Adipose tissue (tissue), 3 donors: ENCODE data around the gene GALNT16. TPM values are rescaled to one million over a fixed set of nuclear protein-coding genes. Genes with fewer than 3 reads are reported as not detected.

ENCODE experiments used
- H3K27ac ChIP-seq: one replicate; pipeline ENCODE4 v1.5.1; 2013; ENCODE audit warnings: low read depth, low read length
- WGBS, 3 donors: extraction: QIAGEN DNeasy Blood & Tissue Kit; methylation state at CpG; one replicate each; pipeline ENCODE4 v1.1.7; 2013; 5-methylcytosine and 5-hydroxymethylcytosine counted together
- polyA plus RNA-seq, 3 donors: library from polyadenylated mRNA; stranded (reverse); fragments of 200-250 nt; gene quantifications; one replicate each; pipeline ENCODE4 v1.2.3, GENCODE V29; 2013
- donor health status: healthy with polysubstance abuse.
- donor health status: Bipolar disorder and iron deficiency.
- donor health status: healthy.

The GALNT16 gene
- polyA plus RNA-seq, 3 donors, result 1.3 to 9.0 (median 4.7) TPM

GRCh38 chr14:69404478-69404877 lies 144.5 kb downstream of the GALNT16 start:
- no peak overlapping the region for H3K27ac ChIP-seq
- 88 to 98% (median 92%) methylated on average over 3 of the region's 3 CpGs for WGBS, 3 donors

GRCh38 chr14:69404883-69405282 lies 144.9 kb downstream of the GALNT16 start:
- no peak overlapping the region for H3K27ac ChIP-seq
- WGBS, 3 donors, result 91 to 97% (median 93%) methylated on average over 5 of the region's 5 CpGs

DNA sequence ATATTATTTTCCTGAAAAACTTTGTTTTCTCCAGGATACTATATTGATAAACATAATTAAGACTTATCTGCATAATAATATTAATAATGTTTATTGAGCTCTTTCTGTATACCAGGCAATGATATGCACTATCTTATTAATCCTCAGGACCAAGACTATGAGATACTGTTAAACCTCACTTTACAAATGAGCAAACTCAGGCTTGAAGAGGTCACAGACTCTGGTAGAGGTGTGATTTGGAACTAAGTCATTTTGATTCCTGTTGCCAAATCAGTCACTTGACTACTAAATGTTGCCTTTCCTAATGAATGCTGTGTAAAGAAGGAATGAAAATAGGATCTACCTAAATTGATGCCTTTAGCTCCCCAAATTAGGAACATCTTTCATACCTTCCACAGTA lies 145.8 kb downstream of the GALNT16 start:
- H3K27ac ChIP-seq, result no peak overlapping the region

Other genes with a start within 250 kb of the GALNT16 start
- gene DCAF5, start 107.0 kb upstream of the GALNT16 start, polyA plus RNA-seq, result 10 to 100 TPM; 11.4 to 33.0 (median 23.5) TPM
- gene EXD2, start 68.7 kb upstream of the GALNT16 start, polyA plus RNA-seq, result 10 to 100 TPM in 2 of 3 donors, 1 to 10 TPM in 1; 5.8 to 18.5 (median 11.1) TPM
- gene ERH, start 138.1 kb downstream of the GALNT16 start, polyA plus RNA-seq, result 100 to 1,000 TPM in 2 of 3 donors, 10 to 100 TPM in 1; 47.3 to 176 (median 103) TPM
- 10 to 100 TPM; 16.0 to 18.7 (median 17.7) TPM for gene SLC39A9, start 138.5 kb downstream of the GALNT16 start, polyA plus RNA-seq
- under 1 TPM in 2 of 3 donors, not detected in 1; 0.05 to 0.06 TPM for gene PLEKHD1, start 224.6 kb downstream of the GALNT16 start, polyA plus RNA-seq